GM21526 (cell line): ENCODE data around the gene TOX2.

ENCODE experiments used
- ATAC-seq: cut with Tn5 transposase; IDR thresholded peaks from one replicate; pipeline ENCODE4 v1.9.1; 2021; ENCODE audit warnings: moderate library complexity; ENCODE audit not compliant: unreplicated experiment, low FRiP score

TOX2 gene

DNA sequence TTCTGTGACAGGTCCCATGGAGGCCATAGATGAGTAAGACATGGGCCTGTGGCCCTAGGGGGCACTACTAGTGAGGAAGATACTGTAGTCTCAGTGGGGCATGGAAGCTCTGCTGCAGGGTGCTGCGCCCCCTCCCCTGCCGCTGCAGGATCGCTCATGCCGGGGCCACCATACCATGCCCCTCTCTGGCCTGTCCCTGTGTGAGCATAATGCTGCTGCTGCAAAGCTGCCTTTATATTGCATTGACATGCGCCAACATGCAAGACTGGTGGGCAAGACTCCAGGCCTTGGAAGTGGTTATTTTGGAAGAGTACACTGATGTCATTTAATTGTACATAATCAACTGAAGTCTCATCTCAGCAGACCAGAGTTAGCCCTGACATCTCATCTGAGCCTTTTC, 60.0 kb downstream of the TOX2 start:
- no peak for ATAC-seq

GRCh38 chr20:43975096-43975768, 60.6 kb downstream of the TOX2 start:
- ATAC-seq = no peak

DNA sequence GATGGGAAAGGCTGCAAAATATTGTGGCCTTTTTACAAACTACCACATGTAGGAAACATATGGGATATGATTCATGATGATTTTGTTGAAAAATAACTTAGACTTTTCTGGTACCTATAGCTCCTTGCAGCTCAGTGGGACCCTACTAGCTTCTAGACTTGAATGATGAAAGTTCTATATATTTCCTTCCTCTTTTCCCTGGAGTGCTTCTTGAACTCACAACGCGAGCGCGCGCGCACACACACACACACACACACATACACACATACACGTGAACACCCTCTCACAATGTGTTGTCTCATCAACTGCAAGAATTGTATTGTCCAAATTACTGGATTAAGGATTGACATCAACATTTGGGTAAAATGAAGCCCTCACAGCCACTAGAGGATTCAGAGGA, 61.9 kb downstream of the TOX2 start:
- no peak for ATAC-seq

- ATAC-seq = no peak
Measured at GRCh38 chr20:43977252-43977651, 62.6 kb downstream of the TOX2 start.

GRCh38 chr20:43977962-43978361, 63.3 kb downstream of the TOX2 start:
- no peak for ATAC-seq

- no peak for ATAC-seq
Measured at GRCh38 chr20:43979576-43980105, 65.0 kb downstream of the TOX2 start.

DNA sequence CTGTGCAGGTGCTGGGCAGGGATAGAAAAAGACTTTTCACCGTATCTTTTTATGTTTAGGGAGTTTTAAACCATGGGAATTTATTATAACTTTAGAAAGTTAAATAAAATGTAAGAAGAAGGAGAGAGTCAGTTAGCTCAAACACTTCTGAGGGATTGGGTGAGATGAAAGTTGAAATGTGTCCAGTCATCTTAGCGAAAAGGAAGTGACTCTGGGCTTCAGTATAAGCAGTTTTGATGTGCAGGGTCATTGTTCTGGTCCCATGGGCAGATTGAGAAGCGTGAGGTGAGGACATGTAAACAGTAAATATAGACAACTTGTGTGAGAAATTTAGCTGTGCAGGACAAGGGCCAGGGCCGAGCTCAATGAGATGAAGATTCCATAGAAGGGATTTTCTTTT, 66.9 kb downstream of the TOX2 start:
- no peak for ATAC-seq

DNA sequence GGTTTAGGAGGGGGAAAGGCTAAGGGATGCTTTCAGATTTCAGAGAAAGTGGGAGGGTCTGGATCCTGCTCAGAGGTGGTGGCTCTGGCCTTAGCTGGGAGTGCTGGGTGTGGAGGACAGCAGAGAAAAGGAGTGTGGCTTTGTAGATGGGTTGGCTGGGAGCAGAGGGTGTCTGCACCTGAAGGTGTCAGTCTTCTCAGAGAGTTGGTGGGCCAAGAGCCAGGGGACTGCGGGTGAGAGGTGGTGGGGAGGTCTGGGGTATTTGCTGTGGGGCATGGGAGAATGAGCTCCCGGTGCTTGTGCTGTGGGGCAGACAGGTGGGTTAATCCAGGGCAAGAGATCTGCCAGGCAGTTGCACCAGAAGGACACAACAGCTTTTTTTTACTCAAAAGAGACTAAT, 67.4 kb downstream of the TOX2 start:
- ATAC-seq = no peak

DNA sequence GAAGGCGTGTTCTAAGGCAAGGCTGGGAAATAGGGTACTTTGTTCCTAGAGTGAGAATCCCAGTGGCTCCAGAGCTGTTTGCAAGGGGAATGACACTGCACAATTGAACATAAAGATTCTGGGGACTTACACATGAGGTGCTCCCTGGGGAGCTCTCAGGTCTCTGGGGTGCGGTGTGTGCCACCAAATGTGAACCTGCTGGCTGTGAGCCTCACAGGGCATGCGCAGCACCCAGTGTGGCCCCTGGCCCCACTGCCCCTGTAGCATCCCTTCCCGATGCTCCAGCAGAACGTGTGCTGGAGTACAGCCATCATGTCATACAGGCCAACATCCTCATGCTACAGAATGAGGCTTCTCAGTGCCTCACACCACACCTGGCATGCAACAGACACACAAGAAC, 68.2 kb downstream of the TOX2 start:
- ATAC-seq = no peak

DNA sequence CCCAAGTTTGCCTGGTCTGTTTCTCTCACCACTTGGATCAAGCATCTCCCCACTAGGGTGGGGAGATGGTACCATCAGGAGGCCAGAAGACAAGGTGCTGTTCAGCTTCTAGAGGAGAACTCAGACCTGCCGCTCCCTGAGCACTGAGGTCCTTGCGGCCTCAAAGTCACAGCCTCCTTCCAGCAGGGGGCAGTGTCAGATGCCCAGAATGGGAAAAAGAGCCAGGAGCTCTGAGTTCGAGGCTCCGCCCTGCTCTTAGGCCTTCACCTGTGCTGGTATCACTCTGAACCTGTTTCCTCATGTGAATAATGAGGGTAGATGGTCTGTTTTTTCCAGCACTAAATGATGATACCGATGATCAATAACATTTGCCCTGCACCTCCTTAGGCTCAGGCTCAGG, 68.7 kb downstream of the TOX2 start:
- no peak for ATAC-seq

DNA sequence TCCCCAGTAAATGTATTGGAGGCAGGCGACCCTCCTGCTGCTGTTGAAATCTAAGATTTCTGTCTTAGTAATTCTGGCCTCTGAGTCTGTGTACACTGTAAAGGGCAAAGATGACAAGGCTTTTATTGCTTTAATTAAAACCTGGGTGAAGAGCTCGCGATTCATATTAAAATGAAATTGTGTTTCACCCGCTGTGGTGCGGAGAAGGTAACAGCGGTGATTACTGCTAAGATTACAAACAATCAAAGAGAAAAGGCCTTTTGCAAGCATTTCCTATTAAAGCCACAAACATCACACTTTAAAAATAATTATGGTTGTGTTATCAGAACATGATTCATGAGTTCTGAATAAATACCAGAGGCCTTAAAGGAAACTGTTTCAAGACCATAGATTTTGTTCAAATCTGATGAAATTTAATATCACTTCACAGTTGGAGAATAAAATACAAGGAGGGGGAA, 69.3 kb downstream of the TOX2 start:
- no peak for ATAC-seq

GRCh38 chr20:43984587-43984986, 69.9 kb downstream of the TOX2 start:
- no peak for ATAC-seq

- no peak for ATAC-seq
Measured at GRCh38 chr20:43985121-43985520, 70.5 kb downstream of the TOX2 start.

GRCh38 chr20:43985608-43986316, 71.1 kb downstream of the TOX2 start:
- ATAC-seq = no peak

- no peak for ATAC-seq
Measured at GRCh38 chr20:43987018-43987417, 72.4 kb downstream of the TOX2 start.

DNA sequence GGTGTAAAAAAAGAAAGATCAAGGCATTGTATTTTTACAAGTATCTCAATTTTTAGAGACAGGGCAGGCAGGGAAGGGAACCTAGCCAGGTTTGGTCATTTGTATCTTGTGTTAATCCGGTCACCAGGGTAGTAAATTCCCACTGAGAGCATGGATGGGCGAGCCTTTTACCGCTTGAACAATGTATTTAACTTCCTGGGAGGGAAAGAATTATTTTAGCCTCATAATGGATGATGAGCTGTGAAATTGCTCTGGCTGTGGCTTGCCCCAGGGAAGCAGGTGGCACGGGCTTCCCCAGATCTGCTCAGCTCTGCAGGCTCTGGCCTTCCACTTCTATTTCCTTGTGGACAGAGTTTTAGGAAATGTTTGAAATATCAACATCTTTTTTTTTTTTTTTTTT, 72.9 kb downstream of the TOX2 start:
- ATAC-seq = no peak

DNA sequence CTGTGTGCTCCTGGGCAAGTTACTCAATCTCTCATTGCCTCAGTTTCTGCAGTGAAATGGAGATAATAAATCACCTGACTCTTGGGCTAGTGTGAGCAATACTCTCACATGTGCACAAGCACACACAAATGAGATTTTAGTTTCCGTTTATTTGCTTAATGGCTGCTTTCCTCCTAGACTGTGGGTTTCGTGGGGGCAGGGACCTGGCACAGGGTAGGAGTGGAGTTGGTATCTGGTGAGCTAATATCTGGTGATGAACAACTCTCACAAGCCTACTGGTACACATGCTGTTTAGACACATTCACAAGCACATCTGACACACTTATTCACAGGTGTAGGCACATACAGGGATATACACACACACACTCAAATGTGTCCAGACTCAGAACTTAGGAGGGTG, 73.8 kb downstream of the TOX2 start:
- no peak for ATAC-seq

DNA sequence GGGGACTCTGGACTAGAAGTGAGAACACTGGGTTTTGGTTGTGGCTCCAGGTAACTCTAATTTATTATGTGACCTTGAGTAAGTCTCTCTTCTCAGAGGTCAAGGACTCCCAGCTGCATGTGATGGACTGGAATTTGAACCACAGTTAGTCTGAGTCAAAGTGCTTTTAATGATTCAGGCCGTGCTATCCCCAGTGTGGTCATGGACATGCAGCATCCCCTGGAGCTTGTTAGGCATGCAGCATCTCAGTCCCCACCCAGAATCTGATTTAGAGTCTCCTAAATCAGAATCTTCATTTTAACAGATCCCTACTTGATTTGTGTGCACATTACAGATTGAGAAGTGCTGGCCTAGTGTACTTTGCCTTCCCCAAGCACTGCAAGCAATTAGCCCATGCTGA, 74.2 kb downstream of the TOX2 start:
- no peak for ATAC-seq

DNA sequence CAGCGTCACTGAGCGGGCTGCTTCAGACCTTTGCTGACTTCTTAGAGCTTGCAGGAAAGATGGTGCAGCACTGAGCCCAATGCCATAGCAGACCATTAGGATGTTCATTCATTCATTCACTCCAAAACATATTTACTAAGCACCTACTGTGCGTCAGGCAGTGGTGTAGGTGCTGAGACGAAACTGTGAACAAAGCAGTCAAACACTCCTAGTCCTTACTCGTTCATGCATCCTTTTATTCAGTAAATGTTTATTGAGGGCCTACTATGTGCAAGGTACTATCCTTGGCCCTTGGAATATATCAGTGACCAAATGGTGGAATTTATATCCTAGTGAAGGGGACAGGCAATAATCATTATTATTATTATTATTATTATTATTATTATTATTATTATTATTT, 76.6 kb downstream of the TOX2 start:
- ATAC-seq = no peak

DNA sequence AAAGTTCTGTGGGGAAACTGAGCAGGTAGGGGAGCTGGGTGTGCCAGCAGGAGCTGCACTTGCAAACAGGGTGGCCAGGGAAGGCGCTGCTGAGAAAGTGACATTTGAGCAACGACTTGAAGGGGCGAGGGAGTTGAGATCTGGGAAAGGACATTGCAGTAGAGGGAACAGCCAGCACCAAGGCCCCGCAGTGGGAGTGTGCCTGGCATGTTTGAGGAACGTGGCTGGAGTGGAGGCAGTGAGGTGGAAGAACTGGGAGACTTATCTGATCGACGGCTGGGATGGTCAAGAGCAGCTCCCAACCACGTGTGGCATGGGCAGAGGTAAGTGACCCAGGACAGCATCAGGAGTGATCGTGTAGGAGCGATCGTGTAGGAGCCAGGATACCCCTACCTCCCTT, 77.3 kb downstream of the TOX2 start:
- ATAC-seq = no peak

DNA sequence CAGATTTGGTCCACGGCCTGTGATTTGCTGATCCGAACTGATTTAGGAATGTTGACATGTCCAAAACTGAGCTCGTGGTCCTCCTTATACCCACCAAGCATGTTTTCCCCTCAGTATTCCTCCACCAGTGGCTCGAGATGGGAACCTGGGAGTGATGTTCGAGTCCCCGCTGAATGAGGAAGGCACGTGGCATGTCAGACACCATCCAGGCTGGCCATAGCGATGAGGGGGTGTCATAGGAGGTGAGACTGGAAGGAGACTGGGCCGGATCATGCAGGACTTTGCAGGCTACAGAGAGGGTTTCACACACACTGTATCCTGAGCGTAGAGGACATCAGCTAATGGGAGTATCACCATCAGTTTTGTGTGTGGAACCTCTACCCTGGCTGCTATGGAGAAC, 78.2 kb downstream of the TOX2 start:
- no peak for ATAC-seq

DNA sequence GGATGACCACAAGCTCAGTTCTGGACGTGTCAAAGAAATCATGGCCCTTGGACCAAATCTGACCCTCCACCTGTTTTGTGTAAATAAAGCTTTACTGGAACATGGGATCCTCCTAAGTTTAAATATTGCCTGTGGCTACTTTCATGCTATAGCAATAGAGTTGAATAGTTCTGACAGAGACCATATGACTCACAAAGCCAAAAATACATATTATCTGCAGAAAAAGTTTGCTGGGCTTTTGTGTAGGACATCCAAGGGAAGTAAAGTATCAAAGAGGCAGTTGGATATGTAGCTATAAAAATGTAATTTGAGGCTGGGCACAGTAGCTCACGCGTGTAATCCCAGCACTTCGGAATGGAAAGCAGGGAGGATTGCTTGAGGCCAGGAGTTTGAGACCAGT, 78.9 kb downstream of the TOX2 start:
- no peak for ATAC-seq
